Endothelial cell of umbilical vein (primary cell): ENCODE results near the gene FKBP7. TPM values are rescaled to one million over a fixed set of nuclear protein-coding genes. Genes with fewer than 3 reads are reported as not detected.

Experiments
- BruUV-seq: library from RNA; stranded (reverse); fragments of 400-500 nt; replicated peaks from 2 replicates; lab custom pipeline; 2021; lab: Mats Ljungman, UMichigan
- CTCF ChIA-PET: fragments of 300-600, 350-600 bp; sonication (Branson Sonifier 250); formaldehyde crosslinking; loops from one replicate; lab custom pipeline; 2021; ENCODE audit warnings: antibody characterized with exemption, inconsistent platforms; lab: Charles Lee
- POLR2A ChIA-PET: fragments of 300-600, 350-600 bp; sonication (Branson Sonifier 250); formaldehyde crosslinking; loops from one replicate; lab custom pipeline; 2021; ENCODE audit warnings: antibody characterized with exemption, inconsistent platforms; lab: Charles Lee
- DNase-seq: peaks from one replicate; pipeline ENCODE4 v3.0.0-alpha.2; 2011; ENCODE audit warnings: low read depth, low spot score
- FAIRE-seq: peaks from 2 replicates; lab custom pipeline; 2011; peaks lifted over from hg19 to GRCh38; lab: Jason Lieb, UNC
- H2AFZ ChIP-seq: 2 replicates; pipeline ENCODE4 v1.6.0; 2012; ENCODE audit warnings: low read depth, low read length, control low read depth, inconsistent platforms
- H3K27ac ChIP-seq: 2 replicates; pipeline ENCODE4 v1.5.1; 2011; ENCODE audit warnings: low read depth, mild to moderate bottlenecking, control low read depth, low read length, moderate library complexity; ENCODE audit not compliant: insufficient read depth
- H3K27me3 ChIP-seq, 2 experiments: 2 replicates each; pipeline versions ENCODE4 v1.6.0 to v1.6.1; 2011; ENCODE audit warnings: low read length in 2 of 2, mixed read lengths in 1 of 2; ENCODE audit not compliant: control insufficient read depth in 2 of 2, insufficient read depth in 2 of 2
- H3K36me3 ChIP-seq, 2 experiments: 2 replicates in 1 of 2; 3 replicates in 1 of 2; pipeline ENCODE4 v1.5.1; 2011; ENCODE audit warnings: low read length in 2 of 2, mild to moderate bottlenecking in 1 of 2, moderate library complexity in 1 of 2; ENCODE audit not compliant: control insufficient read depth in 2 of 2, insufficient read depth in 2 of 2; ENCODE audit errors: extremely low read depth in 1 of 2
- H3K4me1 ChIP-seq: 3 replicates; pipeline ENCODE4 v1.5.1; 2011; ENCODE audit warnings: mild to moderate bottlenecking, low read length; ENCODE audit not compliant: control insufficient read depth, insufficient read depth; ENCODE audit errors: extremely low read depth
- H3K4me2 ChIP-seq: 2 replicates; pipeline ENCODE4 v1.6.1; 2011; ENCODE audit warnings: low read length, control low read depth, mixed read lengths; ENCODE audit not compliant: insufficient read depth
- H3K4me3 ChIP-seq, 3 experiments: fragments of 200-600 bp in 1 of 3; sonication (generic), shearing (Covaris generic) in 1 of 3; replicated peaks in 1 of 3; 2 replicates each; pipeline ENCODE4 v1.5.1; 2011 to 2016; ENCODE audit warnings: control low read depth in 3 of 3, low read length in 3 of 3, mild to moderate bottlenecking in 2 of 3, inconsistent platforms in 1 of 3, low read depth in 1 of 3, moderate library complexity in 1 of 3; ENCODE audit not compliant: insufficient read depth in 1 of 3
- H3K79me2 ChIP-seq: 2 replicates; pipeline ENCODE4 v1.6.0; 2012; ENCODE audit warnings: low read length, inconsistent platforms; ENCODE audit not compliant: control insufficient read depth, insufficient read depth
- H3K9ac ChIP-seq: replicated peaks from 2 replicates; pipeline ENCODE3; 2011; ENCODE audit warnings: low read length, control low read depth; ENCODE audit not compliant: insufficient read depth; ENCODE audit errors: extremely low read depth
- H3K9me1 ChIP-seq: replicated peaks from 3 replicates; pipeline ENCODE4 v1.6.0; 2011; ENCODE audit warnings: mild to moderate bottlenecking, low read length; ENCODE audit not compliant: control insufficient read depth, insufficient read depth; ENCODE audit errors: extremely low read depth
- H3K9me3 ChIP-seq: replicated peaks from 2 replicates; pipeline ENCODE4 v1.5.1; 2012; ENCODE audit warnings: low read length, inconsistent platforms; ENCODE audit not compliant: control insufficient read depth, insufficient read depth
- H4K20me1 ChIP-seq: replicated peaks from 2 replicates; pipeline ENCODE3; 2011; ENCODE audit warnings: mild to moderate bottlenecking, low read length; ENCODE audit not compliant: control insufficient read depth, insufficient read depth; ENCODE audit errors: extremely low read depth
- CTCF ChIP-seq, 2 donors: IDR thresholded peaks; 1 replicate in 1 of 2; 2 replicates in 1 of 2; pipeline ENCODE4 v1.5.1; 2011; ENCODE audit warnings: low read length in 2 of 2, mild to moderate bottlenecking in 2 of 2, moderate library complexity in 2 of 2, control low read depth in 1 of 2, inconsistent platforms in 1 of 2, low read depth in 1 of 2; ENCODE audit not compliant: insufficient read depth in 1 of 2; ENCODE audit errors: extremely low read depth in 1 of 2
- EZH2 ChIP-seq: IDR thresholded peaks from 2 replicates; pipeline ENCODE4 v1.6.1; 2012; ENCODE audit warnings: borderline replicate concordance, low read depth, mild to moderate bottlenecking, moderate library complexity, low read length, inconsistent platforms; ENCODE audit not compliant: severe bottlenecking
- FOS ChIP-seq: IDR thresholded peaks from 2 replicates; pipeline ENCODE4 v1.6.1; 2011; ENCODE audit warnings: mild to moderate bottlenecking, low read length, moderate library complexity, borderline replicate concordance; ENCODE audit not compliant: insufficient read depth
- GATA2 ChIP-seq: IDR thresholded peaks from 2 replicates; pipeline ENCODE4 v1.7.0; 2011; ENCODE audit warnings: low read depth, mild to moderate bottlenecking, moderate library complexity, mixed read lengths, low read length; ENCODE audit not compliant: insufficient read length, insufficient read depth
- JUN ChIP-seq: IDR thresholded peaks from 2 replicates; pipeline ENCODE4 v1.6.1; 2011; ENCODE audit warnings: borderline replicate concordance, low read depth; ENCODE audit not compliant: insufficient read length, insufficient read depth
- MAX ChIP-seq: IDR thresholded peaks from 2 replicates; pipeline ENCODE4 v1.6.1; 2011; ENCODE audit not compliant: insufficient read depth, insufficient read length
- MYC ChIP-seq: IDR thresholded peaks from one replicate; pipeline ENCODE4 v1.6.1; 2011; ENCODE audit warnings: mild to moderate bottlenecking, low read depth, low read length
- POLR2A ChIP-seq: IDR thresholded peaks from 2 replicates; pipeline ENCODE4 v1.6.1; 2012; ENCODE audit warnings: low read depth, mild to moderate bottlenecking, control low read depth, low read length
- POLR2AphosphoS5 ChIP-seq: IDR thresholded peaks from 2 replicates; pipeline ENCODE4 v1.6.1; 2012; ENCODE audit warnings: low read depth, mild to moderate bottlenecking, control low read depth, low read length, moderate library complexity; ENCODE audit not compliant: insufficient read depth
- dilution Hi-C: fragments of 300-500 bp; cut with MboI; formaldehyde crosslinking; loops from one replicate; pipeline ENCODE4 v1.15.0; 2019; ENCODE audit warnings: low sequenced_read_pairs; ENCODE audit not compliant: extremely low pct_ligation_motif_present
- intact Hi-C: fragments of 100-400 bp; cut with micrococcal nuclease; formaldehyde crosslinking; loops from one replicate; pipeline ENCODE4 v1.10.0; 2022
- polyA plus RNA-seq, 4 experiments: library from polyadenylated mRNA; depleted of rRNA in 3 of 4; stranded (reverse) in 3 of 4; unstranded in 1 of 4; fragments of >200 nt; gene quantifications; 2 replicates each; pipeline versions ENCODE4 v1.2.1 to v1.2.3, GENCODE V29; 2011 to 2012; ENCODE audit warnings: missing spikeins in 1 of 4
- total RNA-seq: library from RNA; stranded (reverse); gene quantifications from 2 replicates; pipeline ENCODE4 v1.2.3, GENCODE V29; 2021

Gene FKBP7
- total and polyA plus RNA-seq, 2 donors (not counting 3 experiments of a cell fraction or from before 2014, with no cell fraction given) = 11.2 to 20.5 TPM

GRCh38 chr2:178448968-178449661, 29.3 kb downstream of the FKBP7 start:
- BruUV-seq = no TSS peak
- Histone ChIP-seq H3K27me3 (no peaks in the 10 kb centered on the region), H3K9ac (no peak overlapping the region), H3K36me3 (peaks cover 7 to 15% of the 10 kb centered on the region in 2 experiments), H3K9me1 (no peaks in the 10 kb centered on the region), H3K79me2 (peaks cover 23% of the 10 kb centered on the region), H3K4me3 (no peak overlapping the region), H3K4me1 (peaks cover 15% of the 10 kb centered on the region), H2AFZ (no peak overlapping the region), H3K27ac (no peak overlapping the region), H4K20me1 (no peaks in the 10 kb centered on the region), H3K9me3 (no peaks in the 10 kb centered on the region), H3K4me2 (peak overlapping the region; percentile 78)
- FAIRE-seq = no peak
- POLR2A ChIA-PET = no interaction called here
- dilution Hi-C loops (loop anchor here (25.0 kb wide), 1 partner anchor 312 kb away; no protein-coding TSS in a partner anchor), intact Hi-C loops (no loop called here)
- CTCF ChIA-PET = no interaction called here
- DNase-seq = no peak
- TF ChIP-seq FOS (no peak), CTCF (IDR thresholded peaks at IDR 0.05; ENCODE audit: extremely low read depth in 1 of 2, insufficient read depth in 1 of 2, low read depth in 1 of 2, low read length in 2 of 2) (no peak), JUN (no peak), POLR2A (no peak), GATA2 (no peak), MAX (no peak), POLR2AphosphoS5 (no peak), MYC (no peak), EZH2 (no peak)
